ENCODE measurements around the gene LRBA.

Gene LRBA

GRCh38 chr4:150609131-150609530 is 406.0 kb downstream of the LRBA start:
- FAIRE-seq (no peak), DNase-seq (ENCODE audit: insufficient read length, low spot score) (no peak)

GRCh38 chr4:150600812-150601445 is 414.2 kb downstream of the LRBA start:
- DNase-seq (ENCODE audit: insufficient read length, low spot score) (no peak), FAIRE-seq (peak; percentile 68)

DNA sequence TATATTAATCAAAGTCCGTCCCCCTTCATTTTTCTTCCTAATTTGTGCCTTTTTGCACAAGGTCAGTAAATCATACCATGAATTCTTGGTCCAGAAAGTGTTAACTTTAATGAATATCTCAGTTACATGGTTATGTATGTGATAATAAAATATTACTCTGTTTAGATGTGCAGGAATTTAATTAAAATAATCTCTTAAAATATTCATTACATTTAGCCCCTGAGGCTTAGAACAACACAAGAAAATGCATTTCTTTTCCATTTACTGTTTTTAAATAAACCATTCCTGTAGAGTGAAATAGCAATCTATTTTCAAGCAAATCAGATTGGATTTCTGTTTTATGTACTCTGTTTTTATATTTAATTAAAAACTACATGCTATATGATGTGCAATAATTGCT is 415.5 kb downstream of the LRBA start:
- no peak for FAIRE-seq
- DNase-seq (ENCODE audit: insufficient read length, low spot score) = no peak

DNA sequence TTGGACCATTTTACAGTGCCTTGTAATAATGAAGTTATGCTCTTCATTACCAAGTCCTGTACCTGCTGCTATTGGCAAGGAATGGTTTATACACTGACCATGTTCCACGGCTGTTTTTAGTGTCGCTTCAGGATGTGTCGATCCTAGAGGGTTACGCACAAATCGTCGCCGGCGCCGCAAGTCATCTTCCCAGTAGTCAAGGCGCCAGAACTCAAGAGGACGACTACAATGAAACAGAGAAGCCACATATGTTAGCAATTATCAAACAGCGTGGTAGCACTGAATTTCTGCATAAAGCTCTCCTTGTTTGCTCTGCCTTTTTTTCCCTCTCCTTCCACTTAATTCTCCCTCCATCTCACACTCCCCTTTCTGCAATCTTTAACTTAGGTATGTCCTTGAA is 416.2 kb downstream of the LRBA start:
- FAIRE-seq (peak; percentile 47), DNase-seq (ENCODE audit: insufficient read length, low spot score) (no peak)

DNA sequence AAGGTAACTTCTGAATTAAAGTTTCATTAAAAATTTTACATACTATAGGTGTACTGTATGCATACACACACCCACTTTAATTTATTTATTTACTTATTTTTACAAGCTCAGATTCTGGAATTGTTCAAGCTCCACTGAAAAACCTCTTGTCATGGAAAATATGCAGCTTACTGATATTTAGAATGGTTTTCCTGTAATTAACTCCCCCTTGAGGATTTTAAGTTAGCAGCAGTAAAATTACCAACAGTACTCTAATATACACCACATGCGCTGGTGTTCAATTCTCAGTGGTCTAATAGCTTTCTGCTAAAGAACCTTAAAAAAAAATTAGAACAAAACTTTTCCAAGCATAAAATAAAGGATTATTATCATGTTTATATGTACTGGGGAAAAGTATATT is 421.1 kb downstream of the LRBA start:
- FAIRE-seq (no peak), DNase-seq (ENCODE audit: insufficient read length, low spot score) (no peak)

DNA sequence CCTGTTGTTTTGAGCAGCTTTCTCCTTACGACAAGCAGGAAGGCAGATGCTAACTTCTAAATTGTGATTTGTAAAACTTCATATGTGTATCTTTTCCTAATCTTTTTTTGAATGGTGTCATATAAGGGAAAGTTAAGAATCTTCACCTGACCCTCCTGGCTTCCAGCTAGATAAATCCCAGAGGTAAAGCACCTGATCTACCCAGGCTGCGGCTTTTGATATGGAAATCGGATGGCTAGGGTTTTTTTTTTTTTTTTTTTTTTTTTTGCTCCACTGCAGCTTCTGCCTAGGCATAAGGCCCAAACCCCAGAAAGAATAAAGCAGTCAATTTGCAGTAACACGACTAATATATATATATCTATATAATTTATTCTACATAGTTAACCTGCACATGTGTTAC is 423.2 kb downstream of the LRBA start:
- DNase-seq (ENCODE audit: insufficient read length, low spot score) = no peak
- FAIRE-seq = no peak

GRCh38 chr4:150591406-150591805 is 423.7 kb downstream of the LRBA start:
- FAIRE-seq = peak; percentile 26

GRCh38 chr4:150590631-150591030 is 424.5 kb downstream of the LRBA start:
- no peak for FAIRE-seq
- DNase-seq (ENCODE audit: insufficient read length, low spot score) = no peak

More at GRCh38 chr4:150591406-150591805, 423.7 kb downstream of the LRBA start:
- no peak for DNase-seq (ENCODE audit: insufficient read length, low spot score)

DNA sequence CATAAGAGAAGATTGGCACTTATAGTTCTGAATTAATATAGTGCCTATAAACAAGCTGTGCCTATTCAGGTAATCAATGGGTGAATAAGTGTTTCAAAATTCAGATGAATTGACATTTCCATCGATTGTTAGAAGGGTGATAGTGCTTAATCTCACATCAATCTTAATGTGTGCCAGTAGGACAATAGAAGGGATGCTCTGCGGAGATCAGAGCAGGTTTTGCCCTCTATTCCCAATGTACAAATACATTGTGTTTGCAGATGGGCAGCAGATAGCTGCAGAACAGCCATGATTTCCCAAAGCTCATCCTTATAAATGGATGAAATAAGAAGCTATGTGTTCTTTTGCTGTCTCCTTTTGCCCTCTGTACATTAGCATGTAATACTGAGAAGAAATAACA is 425.9 kb downstream of the LRBA start:
- no peak for DNase-seq (ENCODE audit: insufficient read length, low spot score)
- FAIRE-seq = no peak

DNA sequence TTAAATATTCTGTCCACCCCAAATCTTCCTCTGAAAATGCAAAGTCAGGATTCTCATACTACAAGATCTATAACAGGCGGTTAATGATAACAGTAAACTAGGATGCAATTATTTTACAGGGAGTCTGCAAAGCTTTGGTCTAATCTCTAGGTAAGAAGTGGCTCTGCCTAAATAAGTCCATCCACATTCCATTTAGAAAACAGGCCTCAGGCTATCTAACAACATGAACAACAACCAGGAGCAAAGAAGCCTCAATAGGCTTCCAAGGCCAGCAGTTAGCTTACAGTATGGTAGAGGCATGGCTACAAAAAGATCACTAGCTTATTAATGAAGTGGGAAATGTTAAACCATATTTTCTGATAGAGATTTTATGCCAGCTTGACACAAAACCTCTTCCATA is 426.8 kb downstream of the LRBA start:
- DNase-seq (ENCODE audit: insufficient read length, low spot score) (no peak), FAIRE-seq (no peak)

DNA sequence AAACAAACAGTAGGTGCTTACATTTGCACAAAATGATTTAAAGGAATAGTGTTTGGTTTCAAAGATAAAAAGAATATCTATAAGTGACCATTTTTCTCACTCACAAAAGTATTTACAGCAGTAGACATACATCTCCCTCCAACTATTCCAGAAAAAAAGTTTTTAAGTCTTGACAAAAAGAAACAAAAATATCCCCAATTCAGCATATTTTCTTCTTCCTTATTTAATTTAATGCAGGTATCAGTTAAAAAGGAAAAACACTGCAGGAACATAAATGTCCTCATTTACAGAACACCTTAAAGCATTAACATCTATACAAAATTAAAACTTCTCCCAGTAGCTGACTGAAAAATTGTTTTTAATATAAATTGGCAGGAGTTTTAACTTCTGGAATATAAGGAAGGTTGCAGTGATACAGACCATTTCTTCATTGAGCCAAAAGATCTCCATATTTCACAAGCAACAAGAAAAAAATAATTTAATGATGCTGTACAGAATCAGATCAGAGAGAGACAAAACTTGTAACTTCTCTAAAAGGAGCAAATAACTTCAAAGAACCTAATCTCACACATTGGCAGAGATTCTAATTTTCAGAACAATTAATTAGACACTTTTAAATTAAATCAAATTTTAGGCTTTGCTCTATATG is 428.8 kb downstream of the LRBA start:
- DNase-seq (ENCODE audit: insufficient read length, low spot score) (no peak), FAIRE-seq (no peak)

- DNase-seq (ENCODE audit: insufficient read length, low spot score) = no peak
- no peak for FAIRE-seq
Measured at GRCh38 chr4:150585611-150586010, 429.5 kb downstream of the LRBA start.

DNA sequence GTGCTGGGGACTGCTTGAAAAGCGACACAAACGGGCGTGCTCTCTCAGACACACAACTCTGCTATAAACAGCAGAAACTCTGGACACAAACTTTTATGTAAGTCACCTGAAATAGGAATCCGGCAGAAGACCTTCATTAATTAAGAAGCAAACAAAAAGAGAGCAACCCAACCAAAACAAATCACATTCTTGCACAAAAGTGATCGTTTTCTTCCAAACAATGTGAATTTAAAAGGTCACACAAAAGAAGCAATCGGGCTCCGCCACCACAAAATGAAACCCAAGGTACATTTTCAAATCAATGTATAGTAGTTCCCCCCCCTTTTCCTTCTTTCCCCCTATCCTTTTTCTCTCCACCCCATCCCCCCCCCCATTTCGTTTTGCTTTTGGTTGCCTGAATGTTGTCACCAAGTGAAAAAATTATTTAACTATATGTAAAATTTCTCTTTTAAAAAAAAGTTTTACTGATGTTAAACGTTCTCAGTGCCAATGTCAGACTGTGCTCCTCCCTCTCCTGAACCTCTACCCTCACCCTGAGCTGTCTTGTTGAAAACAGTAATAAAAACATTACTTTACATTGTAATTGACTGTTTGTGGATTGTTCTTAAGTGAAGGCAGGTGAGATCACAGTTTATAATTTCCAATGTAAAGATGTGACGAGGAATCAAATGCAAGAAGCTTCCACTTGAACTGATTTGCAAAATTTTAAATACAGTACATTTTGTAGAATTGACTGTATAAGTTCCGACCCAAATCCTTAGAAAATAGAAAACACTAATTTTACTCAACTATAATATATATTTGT is 430.8 kb downstream of the LRBA start:
- no peak for FAIRE-seq
- no peak for DNase-seq (ENCODE audit: insufficient read length, low spot score)

GRCh38 chr4:150583287-150584110 is 431.6 kb downstream of the LRBA start:
- DNase-seq (ENCODE audit: insufficient read length, low spot score) (no peak), FAIRE-seq (no peak)

GRCh38 chr4:150582873-150583286 is 432.2 kb downstream of the LRBA start:
- no peak for DNase-seq (ENCODE audit: insufficient read length, low spot score)

GRCh38 chr4:150582146-150582872 is 432.8 kb downstream of the LRBA start, which contains the start of gene MAB21L2:
Gene MAB21L2 (plus strand): TSS chr4:150582151. CDS start chr4:150583030, 879 bp downstream.
- FAIRE-seq = no peak

More at GRCh38 chr4:150582873-150583286, 432.2 kb downstream of the LRBA start:
- FAIRE-seq = no peak

GRCh38 chr4:150581641-150582051 is 433.4 kb downstream of the LRBA start:
- FAIRE-seq = no peak
- DNase-seq (ENCODE audit: insufficient read length, low spot score) = no peak

More at GRCh38 chr4:150582146-150582872, 432.8 kb downstream of the LRBA start, which contains the start of gene MAB21L2:
- DNase-seq (ENCODE audit: insufficient read length, low spot score) = no peak

GRCh38 chr4:150581056-150581605 is 434.0 kb downstream of the LRBA start:
- no peak for DNase-seq (ENCODE audit: insufficient read length, low spot score)
- no peak for FAIRE-seq

GRCh38 chr4:150580306-150580705 is 434.8 kb downstream of the LRBA start:
- FAIRE-seq = no peak
- DNase-seq (ENCODE audit: insufficient read length, low spot score) = no peak
